ENCODE measurements around the gene TBC1D5.
"Not testable (repeated sequence)": the region's sequence is repeated elsewhere in the genome, so short reads cannot be mapped to it uniquely, and the experiment has no call there.

Gene TBC1D5

DNA sequence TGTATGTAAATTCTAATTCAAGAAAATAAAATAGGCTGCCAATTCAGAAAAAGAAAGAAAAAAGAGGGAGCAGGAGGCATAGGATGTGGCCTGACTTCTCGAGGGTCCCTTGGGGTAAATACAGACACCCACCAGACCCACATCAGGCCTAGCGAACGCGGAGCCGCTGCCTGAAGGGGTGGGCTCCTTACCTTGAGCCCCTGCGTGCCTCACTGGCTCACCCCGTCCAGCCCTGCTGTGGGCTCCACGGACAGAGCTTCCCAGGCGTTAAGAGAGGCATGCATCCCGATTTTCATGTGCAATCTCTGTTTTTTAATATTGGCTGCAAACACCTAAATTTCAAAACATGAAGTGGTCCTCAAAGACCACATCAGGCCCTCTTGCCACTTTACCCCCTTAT lies 599.9 kb downstream of the TBC1D5 start:
- FAIRE-seq (no peak), DNase-seq (ENCODE audit: low spot score) (no peak)

DNA sequence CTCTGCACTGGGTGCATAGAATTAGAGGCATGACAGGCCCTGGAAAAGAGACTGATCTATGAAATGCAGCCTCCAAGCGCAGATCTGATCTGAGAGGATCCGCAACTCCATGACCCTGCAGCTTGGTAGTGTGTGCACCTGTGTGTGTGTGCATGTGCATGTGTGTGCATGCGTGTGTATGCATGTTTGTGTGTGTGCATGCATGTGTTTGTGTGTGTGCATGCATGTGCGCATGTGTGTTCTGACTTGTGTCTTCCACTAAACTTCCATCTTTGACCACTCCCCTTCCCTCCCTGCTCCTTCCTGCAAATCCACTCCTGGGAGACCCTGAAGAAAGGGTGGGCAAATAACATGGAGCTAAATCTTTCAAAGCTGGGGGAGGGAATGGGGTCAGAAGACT lies 600.7 kb downstream of the TBC1D5 start:
- FAIRE-seq (no peak), DNase-seq (ENCODE audit: low spot score) (no peak)

DNA sequence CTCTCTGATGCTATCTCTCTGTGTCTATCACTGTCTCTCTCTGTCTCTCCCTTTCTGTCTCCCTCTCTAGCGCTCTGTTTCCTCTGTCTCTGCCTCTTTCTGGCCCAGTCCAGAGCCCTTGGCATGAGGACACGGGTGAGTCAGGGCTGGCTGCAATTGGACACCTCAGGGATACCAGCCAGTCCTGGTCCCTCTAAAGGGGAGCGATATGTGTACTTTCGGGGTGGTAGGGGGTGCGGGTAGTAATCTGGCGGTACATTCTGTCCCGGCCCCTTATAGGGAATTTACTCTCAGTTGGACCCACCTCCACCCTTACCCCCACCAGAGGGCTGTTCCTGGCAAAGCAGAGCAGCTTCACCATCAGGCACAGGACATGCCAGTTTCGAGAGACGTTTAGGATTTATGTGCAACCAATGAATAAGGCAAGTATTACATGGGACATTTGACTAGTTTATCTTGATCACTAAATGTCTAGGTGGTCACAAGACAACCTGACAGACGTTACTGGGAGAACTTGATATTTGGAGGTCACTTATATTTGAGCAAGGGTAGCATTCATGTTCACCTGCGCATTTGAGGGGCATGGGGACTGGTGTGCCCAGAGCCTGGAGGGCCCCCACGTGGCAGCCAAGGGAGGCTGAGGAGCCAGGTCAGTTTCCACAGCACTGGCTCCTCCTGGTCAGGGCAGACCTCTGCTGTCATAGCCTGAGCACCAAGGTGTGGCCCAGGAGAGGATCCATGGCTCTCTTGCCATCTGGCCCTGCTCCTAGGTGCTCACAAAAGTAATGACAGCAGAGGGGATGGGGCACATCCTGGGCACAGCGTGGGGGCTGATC lies 601.5 kb downstream of the TBC1D5 start:
- FAIRE-seq: no peak
- DNase-seq (ENCODE audit: low spot score): no peak

DNA sequence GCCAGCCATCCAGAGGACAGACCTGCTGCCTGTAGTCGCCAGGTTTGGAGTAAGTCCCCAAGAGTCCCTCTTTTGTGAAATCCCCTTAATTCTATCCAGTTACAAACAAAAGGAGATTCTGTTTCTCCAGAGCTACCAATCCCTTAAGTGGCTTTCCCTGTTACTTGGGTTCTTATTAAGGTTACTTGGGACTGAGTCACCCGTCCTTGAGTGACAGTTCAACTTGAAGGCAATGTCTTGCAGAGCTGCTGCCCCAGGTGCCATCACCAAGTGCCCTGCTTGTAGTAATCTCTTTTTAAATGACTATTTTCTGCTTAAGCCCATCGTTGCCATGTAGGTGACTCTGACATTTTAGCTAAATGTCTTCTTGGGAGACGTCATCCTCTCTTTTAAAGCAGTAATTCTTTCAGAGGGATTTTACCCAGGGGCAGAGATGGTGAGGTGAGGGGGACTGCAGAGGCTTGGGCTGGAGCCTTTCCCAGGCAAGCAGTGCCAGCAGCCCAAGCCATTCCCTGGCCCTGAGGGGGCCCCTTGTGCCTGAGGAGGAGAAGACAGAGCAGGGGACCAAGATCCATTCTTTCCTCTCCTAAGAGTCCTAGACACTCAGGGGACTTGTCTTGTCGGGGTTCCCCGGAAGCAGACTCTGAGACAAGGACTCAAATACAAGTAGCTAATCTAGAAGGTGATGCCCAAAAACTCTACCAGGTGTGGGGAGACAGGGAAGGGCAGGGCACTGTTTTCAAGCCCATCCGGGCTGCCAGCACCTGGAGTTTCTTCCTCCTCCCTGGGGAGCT lies 604.0 kb downstream of the TBC1D5 start:
- FAIRE-seq (no peak), DNase-seq (ENCODE audit: low spot score) (no peak)

DNA sequence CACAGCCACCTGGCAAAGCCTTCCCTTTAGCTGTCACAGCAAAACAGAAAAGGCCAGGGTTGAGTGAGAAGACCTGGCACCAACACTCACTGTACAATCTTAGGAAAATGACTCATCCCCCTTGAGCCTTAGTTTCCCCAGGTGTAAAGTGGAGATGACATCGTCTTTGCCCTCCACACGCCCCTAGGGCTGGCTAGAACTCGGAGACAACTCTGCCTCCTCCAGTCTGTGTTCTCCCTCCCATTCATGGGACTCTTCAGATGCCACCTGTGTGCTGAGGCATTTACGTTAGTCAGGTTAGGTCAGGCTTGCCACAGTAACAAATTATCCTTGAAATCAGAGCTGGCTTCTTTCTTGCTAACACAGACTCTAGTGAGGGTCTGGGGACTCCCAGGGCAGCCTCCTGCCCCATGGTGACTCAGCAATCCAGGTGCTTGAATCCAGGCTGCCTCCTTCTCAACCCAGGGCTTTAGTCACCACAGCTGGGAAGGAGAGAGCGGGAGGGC lies 605.1 kb downstream of the TBC1D5 start:
- no peak for DNase-seq (ENCODE audit: low spot score)
- no peak for FAIRE-seq

DNA sequence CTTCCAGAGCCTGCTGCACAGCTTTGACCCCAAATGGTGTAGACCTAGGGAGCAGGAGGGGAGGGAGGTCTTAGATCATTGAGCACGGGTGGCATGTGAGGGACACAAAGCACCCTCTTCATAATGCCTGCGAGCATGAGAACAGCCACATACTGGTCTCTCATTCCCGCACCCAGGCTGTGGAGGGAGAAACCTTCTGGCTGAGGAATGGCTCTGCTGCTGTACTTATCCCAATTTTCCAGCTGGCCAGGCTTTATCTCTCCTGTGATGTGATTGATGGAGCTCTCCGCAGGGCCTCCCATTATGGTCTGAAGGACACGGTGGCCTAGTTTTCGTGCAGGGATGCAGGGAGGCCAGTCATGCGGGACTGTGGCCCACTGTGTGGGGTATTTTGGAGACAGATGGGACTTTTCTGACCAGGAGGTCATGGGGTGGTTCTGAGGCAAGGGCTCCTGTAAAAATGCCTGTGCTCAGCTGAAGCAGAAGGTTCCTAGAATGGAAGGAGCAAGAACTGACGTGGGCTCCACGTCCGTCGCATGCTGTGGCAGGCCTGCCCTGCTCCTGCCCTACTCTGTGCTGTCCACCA lies 606.2 kb downstream of the TBC1D5 start:
- FAIRE-seq (no peak), DNase-seq (ENCODE audit: low spot score) (no peak)

DNA sequence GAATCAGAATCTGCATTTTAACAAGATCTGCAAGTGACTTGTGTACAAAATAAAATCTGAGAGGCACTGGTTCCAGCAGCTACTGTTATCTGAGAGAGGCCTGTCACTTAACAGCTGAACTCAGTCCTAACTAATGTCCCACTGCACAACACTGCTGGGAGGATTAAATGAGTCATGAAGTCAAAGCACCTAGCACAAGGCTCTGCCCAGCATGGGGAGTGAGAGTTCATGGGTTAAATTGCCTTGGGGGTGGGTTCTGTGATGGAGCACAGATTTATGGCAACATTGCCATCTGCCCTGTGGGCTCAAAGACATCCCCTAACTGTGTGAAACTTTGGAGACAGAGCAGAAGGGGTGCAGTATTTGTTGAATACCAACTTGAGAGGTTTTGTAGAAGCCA lies 606.7 kb downstream of the TBC1D5 start:
- DNase-seq (ENCODE audit: low spot score): no peak
- FAIRE-seq: no peak

DNA sequence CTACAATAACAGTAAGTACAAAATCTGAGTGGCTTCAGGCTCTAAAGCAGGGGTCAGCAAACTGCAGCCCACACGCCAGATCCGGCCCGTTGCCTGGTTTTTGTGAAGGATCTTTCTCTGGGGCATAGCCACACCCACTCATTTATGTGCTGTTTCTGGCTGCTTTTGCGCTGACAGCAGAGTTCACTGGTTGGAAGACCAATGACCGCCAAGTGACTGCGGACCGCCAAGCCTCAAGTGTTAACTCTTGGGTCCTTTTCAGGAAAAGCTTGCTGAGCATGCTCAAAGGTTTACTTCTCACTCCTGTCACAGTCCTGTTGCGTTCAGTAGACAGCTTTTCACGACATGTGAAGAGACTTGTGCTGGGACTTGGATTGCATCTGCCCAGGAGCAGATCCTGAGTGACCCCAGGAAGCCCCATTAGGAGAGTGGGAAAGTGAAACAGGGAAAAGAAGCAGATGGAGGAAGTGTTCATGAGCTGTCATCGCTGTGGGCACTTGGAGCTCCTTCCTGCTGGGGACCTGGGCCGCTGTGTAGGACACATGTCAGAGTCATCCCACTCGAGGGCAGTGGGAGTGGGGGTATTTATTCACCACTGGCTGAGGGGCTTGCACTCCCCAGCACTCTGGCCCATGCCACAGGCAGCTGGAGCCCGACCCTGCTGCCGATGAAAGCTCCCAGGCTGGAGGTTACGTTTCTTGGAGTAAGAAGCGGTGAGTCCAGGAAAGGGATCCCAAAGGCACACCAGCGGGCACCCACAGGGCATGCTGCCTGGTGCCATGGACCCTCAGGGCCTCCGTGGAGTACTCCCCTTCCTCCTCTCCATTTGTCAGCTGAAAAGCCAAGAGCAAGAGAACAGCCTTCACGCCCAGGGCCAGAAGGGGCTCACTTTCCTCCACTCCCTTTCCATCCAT lies 608.5 kb downstream of the TBC1D5 start:
- FAIRE-seq (no peak), DNase-seq (ENCODE audit: low spot score) (no peak)

DNA sequence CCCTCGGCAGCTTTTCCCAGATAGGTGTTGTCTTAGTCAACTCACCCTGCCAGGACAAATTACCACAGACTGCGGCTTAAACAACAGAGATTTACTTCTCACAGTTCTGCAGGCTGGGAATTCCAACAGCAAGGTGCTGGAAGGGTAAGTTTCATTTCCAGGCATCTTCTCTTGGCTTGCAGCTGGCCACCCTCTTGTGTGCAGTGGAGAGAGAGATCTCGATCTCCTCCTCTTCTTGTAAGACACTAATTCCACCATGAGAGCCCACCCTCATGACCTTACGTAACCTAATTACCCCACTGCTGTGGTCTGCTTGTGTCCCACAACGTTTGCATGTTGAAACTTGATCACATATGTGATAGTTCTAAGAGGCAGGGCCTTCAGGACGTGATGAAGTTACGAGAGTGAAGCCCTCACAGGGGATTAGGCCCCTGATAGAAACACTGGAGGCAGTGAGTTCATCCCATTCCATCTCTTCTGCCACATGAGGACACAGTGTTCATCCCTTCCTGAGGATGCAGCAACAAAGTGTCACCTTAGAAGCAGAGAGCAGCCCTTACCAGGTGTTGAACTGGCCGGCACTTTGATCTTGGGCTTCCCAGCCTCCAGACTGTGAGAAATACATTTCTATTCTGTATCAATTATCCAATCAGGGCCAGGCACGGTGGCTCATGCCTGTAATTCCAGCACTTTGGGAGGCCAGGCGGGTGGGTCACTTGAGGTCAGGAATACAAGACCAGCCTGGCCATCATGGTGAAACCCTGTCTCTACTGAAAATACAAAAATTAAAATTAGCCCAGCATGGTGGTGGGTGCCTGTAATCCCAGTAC lies 609.9 kb downstream of the TBC1D5 start:
- no peak for DNase-seq (ENCODE audit: low spot score)
- FAIRE-seq: no peak

DNA sequence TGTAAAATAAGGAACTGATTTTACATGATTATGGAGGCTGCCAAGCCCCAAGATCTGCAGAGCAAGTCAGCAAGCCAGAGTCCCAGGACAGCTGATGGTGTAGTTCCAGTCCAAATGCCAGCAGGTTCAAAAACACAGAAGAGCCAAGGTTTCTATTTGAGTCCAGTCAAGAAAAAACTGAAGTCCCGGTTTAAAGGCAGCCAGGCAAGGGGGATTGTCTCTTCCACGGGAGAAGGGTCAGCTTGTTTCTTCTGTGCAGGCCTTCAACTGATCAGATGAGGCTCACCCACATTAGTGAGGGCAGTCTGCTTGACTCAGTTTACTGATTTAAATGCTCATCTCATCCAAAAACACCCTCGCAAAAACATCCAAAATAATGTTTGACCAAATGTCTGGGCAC lies 611.5 kb downstream of the TBC1D5 start:
- FAIRE-seq (no peak), DNase-seq (ENCODE audit: low spot score) (no peak)

DNA sequence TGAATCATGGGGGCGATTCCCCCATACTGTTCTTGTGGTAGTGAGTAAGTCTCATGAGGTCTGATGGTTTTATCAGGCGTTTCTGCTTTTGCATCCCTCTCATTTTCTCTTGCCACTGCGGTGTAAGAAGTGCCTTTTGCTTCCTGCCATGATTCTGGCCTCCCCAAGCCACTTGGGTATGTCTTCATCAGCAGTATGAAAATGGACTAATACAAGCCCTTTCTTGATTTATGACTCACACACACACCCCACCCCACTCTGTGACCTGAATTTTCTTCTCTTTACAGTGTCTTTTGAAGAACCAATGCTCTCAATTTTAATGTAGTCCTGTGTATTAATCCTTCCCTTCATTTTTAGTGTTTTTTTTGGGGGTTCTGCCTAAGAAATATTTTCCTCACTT lies 612.9 kb downstream of the TBC1D5 start:
- DNase-seq (ENCODE audit: low spot score) (no peak), FAIRE-seq (no peak)

DNA sequence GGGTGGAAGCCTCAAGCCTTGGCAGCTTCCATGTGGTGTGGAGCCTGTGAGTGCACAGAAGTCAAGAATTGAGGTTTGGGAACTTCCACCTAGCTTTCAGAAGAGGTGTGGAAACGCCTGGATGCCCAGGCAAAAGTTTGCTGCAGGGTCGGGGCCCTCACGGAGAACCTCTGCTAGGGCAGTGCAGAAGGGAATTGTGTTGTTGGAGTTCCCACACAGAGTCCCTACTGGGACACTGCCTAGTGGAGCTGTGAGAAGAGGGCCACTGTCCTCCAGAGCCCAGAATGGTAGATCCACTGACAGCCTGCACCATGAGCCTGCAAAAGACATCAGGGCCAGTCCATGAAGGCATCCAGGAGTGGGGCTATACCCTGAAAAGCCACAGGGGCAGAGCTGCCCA lies 613.8 kb downstream of the TBC1D5 start:
- FAIRE-seq; DNase-seq (ENCODE audit: low spot score): not testable (repeated sequence)

DNA sequence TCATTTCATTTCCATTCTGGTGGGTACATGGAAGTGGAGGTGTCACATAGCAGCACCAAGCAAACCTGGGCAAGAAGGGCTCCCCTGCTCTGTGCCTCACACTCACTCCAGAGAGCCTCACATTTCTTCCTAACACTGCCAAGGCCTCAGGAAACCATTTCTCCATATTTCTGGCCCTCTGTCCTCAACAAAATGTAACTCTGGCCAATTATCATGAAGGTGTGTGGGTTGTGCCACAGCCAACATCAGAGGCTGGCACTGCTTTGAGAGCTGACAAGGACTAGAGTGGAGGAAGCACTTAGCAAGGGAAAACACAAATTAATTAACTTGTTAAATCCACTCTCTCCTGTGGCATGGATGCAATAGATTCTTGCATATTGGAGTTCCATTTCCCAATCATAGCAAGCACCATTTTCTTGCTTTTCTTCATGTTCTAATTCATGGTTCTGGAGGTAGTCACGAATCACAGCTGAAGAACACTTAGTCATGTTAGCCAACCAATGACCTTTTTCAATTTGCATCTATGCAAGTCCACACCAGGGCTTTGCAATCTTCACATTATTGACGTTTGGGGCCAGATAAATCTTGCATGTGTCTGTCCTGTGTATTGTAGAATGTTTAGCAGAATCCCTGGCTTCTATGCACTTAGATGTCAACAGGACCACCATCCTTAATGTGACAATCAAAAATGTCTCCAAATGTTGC lies 616.5 kb downstream of the TBC1D5 start:
- FAIRE-seq (no peak), DNase-seq (ENCODE audit: low spot score) (no peak)

DNA sequence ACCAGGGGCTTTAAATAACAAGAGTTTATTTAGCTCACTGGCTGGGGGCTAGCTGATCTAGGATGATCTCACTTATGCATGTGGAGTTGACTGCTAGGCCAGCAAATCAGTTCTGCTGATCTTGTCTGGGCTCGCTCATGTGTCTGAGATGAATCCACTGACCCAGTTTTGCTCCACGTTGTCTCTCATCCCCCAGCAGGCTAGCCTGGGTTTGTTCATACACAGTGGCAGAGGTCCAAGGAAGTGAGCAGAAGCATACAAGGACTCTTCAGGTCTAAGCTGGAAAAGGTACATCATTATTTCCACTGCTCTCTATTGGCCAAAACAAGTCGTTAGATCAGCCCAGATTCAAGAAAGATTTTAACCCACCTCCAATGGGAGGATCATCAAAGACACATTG lies 619.7 kb downstream of the TBC1D5 start:
- FAIRE-seq (no peak), DNase-seq (ENCODE audit: low spot score) (no peak)

DNA sequence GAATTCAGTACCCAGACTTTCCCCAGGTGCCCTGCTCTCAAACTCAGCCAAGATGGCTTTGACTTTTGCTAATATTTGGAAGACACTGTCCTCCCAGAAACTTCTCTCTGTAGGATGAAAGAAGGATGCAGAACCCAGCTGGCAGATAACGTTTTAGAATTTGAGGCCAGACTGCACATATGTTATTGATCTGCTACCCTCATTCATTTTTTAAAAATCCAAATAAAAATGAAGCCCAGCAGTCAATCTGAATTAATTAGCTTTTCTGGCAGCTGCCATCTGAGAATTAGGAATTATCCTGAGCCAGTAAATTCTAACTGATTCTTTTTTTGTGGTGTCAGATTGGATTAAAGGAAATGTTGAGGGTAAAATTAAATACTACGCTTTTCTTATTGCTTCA lies 621.1 kb downstream of the TBC1D5 start:
- DNase-seq (ENCODE audit: low spot score) (no peak), FAIRE-seq (no peak)

DNA sequence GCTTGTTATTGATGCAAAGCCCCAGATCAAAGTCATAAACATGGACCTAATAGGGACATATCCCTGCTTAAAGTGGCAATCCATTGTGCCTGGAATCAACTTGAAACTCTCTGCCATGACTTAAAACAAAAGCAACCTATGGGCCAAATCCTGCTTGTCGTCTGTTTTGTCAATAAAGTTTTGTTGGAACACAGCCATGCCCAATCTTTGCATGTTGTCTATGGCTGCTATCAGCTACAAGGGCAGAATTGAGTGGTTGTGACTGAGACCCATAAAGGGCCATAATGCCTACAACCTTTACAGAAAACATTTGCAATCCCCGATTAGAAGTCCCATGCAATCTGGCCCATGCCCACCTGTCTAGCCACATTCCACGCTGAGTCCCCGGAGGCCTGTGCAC lies 622.3 kb downstream of the TBC1D5 start:
- DNase-seq (ENCODE audit: low spot score) (no peak), FAIRE-seq (no peak)

DNA sequence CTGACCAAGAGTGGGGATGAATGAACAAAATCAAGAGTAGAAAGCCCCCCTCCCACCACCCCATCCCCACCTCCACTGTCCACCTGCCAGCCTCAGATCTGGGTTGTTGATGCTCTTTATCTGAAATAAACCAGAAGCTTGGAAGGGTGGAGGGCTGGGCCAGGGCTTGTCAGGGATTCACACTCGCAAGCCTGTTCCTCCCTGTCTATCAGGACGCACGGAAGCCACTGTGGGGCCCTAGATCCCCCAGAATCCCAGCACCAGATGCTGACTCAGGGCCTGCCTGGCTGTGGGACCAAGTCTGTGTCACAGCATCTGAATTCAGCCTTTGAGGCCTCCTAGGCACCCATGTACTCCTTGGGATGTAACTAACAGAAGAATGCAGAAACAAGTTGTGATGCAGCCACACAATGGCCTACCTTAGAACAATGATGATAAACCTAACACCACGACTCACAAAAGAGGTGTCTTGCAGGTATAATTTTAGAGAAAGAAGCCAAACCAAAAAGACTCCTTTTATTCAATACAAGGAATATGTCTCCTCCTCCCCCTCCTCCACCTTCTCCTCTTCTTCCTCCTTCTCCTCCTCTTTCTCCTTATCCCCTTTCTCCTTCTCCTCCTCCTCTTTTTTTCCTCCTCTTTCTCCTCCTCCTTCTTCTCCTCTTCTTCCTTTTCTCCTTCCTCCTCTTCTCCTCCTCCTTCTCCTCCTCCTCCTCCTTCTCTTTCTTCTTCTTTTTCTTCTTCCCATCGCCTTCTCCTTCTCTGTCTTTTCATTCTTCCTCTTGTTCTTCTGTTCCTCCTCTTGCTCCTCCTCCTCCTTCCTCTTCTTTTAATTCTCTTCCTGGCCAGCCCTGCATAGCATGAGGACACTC lies 623.0 kb downstream of the TBC1D5 start:
- DNase-seq (ENCODE audit: low spot score): no peak
- no peak for FAIRE-seq

DNA sequence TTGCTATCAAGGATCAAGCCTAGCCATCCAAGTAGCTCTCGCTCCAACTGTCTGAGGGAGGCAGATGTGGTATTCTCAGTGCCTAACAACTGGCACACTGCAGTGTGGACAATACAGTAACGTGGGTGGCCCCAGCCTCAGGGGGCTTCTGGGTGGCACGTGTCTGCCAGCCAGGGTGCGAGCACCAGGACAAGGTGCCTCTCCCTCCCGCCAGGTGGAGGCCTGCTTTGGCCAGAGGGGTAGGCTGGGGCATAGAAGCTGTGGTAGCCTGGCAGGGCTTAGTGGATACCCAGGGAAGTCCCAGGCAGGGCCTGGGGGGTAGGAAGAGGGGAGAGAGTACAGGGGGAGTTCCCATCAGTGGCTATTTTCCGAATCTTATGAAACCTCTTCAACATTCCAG lies 623.7 kb downstream of the TBC1D5 start:
- no peak for FAIRE-seq
- no peak for DNase-seq (ENCODE audit: low spot score)
